ENCODE measurements around the gene SMYD5. TPM values are rescaled to one million over a fixed set of nuclear protein-coding genes. Genes with fewer than 3 reads are reported as not detected.

SMYD5 gene
- total RNA-seq, 4 donors from 2014 or later, result 10.6 to 21.0 (median 15.5) TPM

- H3K27me3 ChIP-seq, result no peaks in the 10 kb centered on the region
- no peak overlapping the region for H3K4me3 ChIP-seq
- no peak overlapping the region for H3K27ac ChIP-seq
- H3K9me3 ChIP-seq, result no peaks in the 10 kb centered on the region
- no peak for ATAC-seq
- 40 to 57% methylated on average over 1 to 3 of the region's 3 CpGs for WGBS, 2 donors (ENCODE audit: low coverage in 1 of 2)
- peaks cover 0 to 69% of the 10 kb centered on the region in 2 donors for H3K36me3 ChIP-seq
- peaks cover 0 to 48% (median 12%) of the 10 kb centered on the region in 3 donors for H3K4me1 ChIP-seq
- TF ChIP-seq POLR2A (IDR thresholded peaks at IDR 0.05) (no peak), EP300 (IDR thresholded peaks at IDR 0.05) (no peak), POLR2AphosphoS5 (IDR thresholded peaks at IDR 0.05) (no peak), CTCF (IDR thresholded peaks at IDR 0.05) (no peak)
Observed at GRCh38 chr2:73239776-73240175, 25.7 kb downstream of the SMYD5 start.

- H3K27me3 ChIP-seq, result no peaks in the 10 kb centered on the region
- 14 to 37% methylated on average over 1 to 3 of the region's 5 CpGs for WGBS, 2 donors (ENCODE audit: low coverage in 1 of 2)
- ATAC-seq, result no peak
- no peak overlapping the region for H3K4me3 ChIP-seq
- no peaks in the 10 kb centered on the region for H3K9me3 ChIP-seq
- peaks cover 0 to 6% (median 0%) of the 10 kb centered on the region in 3 donors for H3K4me1 ChIP-seq
- H3K27ac ChIP-seq, result no peak overlapping the region
- TF ChIP-seq POLR2AphosphoS5 (IDR thresholded peaks at IDR 0.05) (no peak), POLR2A (IDR thresholded peaks at IDR 0.05) (no peak), CTCF (IDR thresholded peaks at IDR 0.05) (no peak), EP300 (IDR thresholded peaks at IDR 0.05) (no peak)
- peaks cover 0 to 99% of the 10 kb centered on the region in 2 donors for H3K36me3 ChIP-seq
Observed at GRCh38 chr2:73243884-73244570, 30.0 kb downstream of the SMYD5 start.

- H3K27ac ChIP-seq, result no peak overlapping the region
- no peaks in the 10 kb centered on the region for H3K4me1 ChIP-seq
- ATAC-seq, result no peak
- 89 to 90% methylated on average over 2 to 3 of the region's 3 CpGs for WGBS, 2 donors (ENCODE audit: low coverage in 1 of 2)
- no peak for TF ChIP-seq EP300 (IDR thresholded peaks at IDR 0.05)
- TF ChIP-seq POLR2AphosphoS5 (IDR thresholded peaks at IDR 0.05), result no peak
- TF ChIP-seq POLR2A (IDR thresholded peaks at IDR 0.05), result no peak
- TF ChIP-seq CTCF (IDR thresholded peaks at IDR 0.05), result no peak
- H3K4me3 ChIP-seq, result no peak overlapping the region
- no peaks in the 10 kb centered on the region for H3K9me3 ChIP-seq
- H3K36me3 ChIP-seq, result peaks cover 0 to 99% of the 10 kb centered on the region in 2 donors
- no peaks in the 10 kb centered on the region for H3K27me3 ChIP-seq
Observed at GRCh38 chr2:73244580-73244979, 30.5 kb downstream of the SMYD5 start.

- Histone ChIP-seq H3K36me3 (peaks cover 0 to 100% of the 10 kb centered on the region in 2 donors), H3K9me3 (no peaks in the 10 kb centered on the region), H3K27ac (no peak overlapping the region), H3K4me3 (no peak overlapping the region), H3K4me1 (no peaks in the 10 kb centered on the region), H3K27me3 (no peaks in the 10 kb centered on the region)
- ATAC-seq, result no peak
- no peak for TF ChIP-seq CTCF (IDR thresholded peaks at IDR 0.05)
- no peak for TF ChIP-seq POLR2A (IDR thresholded peaks at IDR 0.05)
- TF ChIP-seq EP300 (IDR thresholded peaks at IDR 0.05), result no peak
- no peak for TF ChIP-seq POLR2AphosphoS5 (IDR thresholded peaks at IDR 0.05)
- WGBS, 2 donors (ENCODE audit: low coverage in 1 of 2), result 66 to 73% methylated on average over 2 to 3 of the region's 3 CpGs
Observed at GRCh38 chr2:73246850-73247249, 32.8 kb downstream of the SMYD5 start.

- no peak for TF ChIP-seq POLR2AphosphoS5 (IDR thresholded peaks at IDR 0.05)
- no peak for TF ChIP-seq POLR2A (IDR thresholded peaks at IDR 0.05)
- no peak for TF ChIP-seq EP300 (IDR thresholded peaks at IDR 0.05)
- no peak for TF ChIP-seq CTCF (IDR thresholded peaks at IDR 0.05)
- Histone ChIP-seq H3K36me3 (peaks cover 0 to 100% of the 10 kb centered on the region in 2 donors), H3K4me1 (no peaks in the 10 kb centered on the region), H3K27me3 (no peaks in the 10 kb centered on the region), H3K4me3 (no peak overlapping the region), H3K9me3 (no peaks in the 10 kb centered on the region), H3K27ac (no peak overlapping the region)
- no peak for ATAC-seq
- WGBS, 2 donors (ENCODE audit: low coverage in 1 of 2), result 70 to 79% methylated on average over 5 to 7 of the region's 9 CpGs
Observed at GRCh38 chr2:73249636-73250035, 35.6 kb downstream of the SMYD5 start.
